ENCODE results near the gene PRDM5.

The PRDM5 gene

GRCh38 chr4:120918788-120919187, 3.7 kb downstream of the PRDM5 start:
- DNase-seq (ENCODE audit: low spot score): no peak
- ChIA-PET CTCF (interaction anchor here (0.5 to 0.7 kb wide), 2 partner anchors 11 to 58 kb away, joined by 4 read pairs; no protein-coding TSS in a partner anchor), POLR2A (ENCODE audit: low non-redundant PET) (no interaction called here)
- H3K27ac ChIP-seq: no peak overlapping the region
- no peak for TF ChIP-seq CTCF (conservative IDR thresholded peaks at IDR 0.05; ENCODE audit: low read depth)

- DNase-seq (ENCODE audit: low spot score): no peak
- H3K27ac ChIP-seq: no peak overlapping the region
- CTCF ChIA-PET: no interaction called here
- POLR2A ChIA-PET (ENCODE audit: low non-redundant PET): no interaction called here
- TF ChIP-seq CTCF (conservative IDR thresholded peaks at IDR 0.05; ENCODE audit: low read depth): no peak
Observed at GRCh38 chr4:120918092-120918491, 4.4 kb downstream of the PRDM5 start.

GRCh38 chr4:120916937-120917336, 5.6 kb downstream of the PRDM5 start:
- ChIA-PET CTCF (interaction anchor here (0.6 kb wide), 1 partner anchor 95 kb away, joined by 3 read pairs; no protein-coding TSS in a partner anchor), POLR2A (ENCODE audit: low non-redundant PET) (no interaction called here)
- H3K27ac ChIP-seq: no peak overlapping the region
- TF ChIP-seq CTCF (conservative IDR thresholded peaks at IDR 0.05; ENCODE audit: low read depth): no peak
- no peak for DNase-seq (ENCODE audit: low spot score)

GRCh38 chr4:120915336-120915735, 7.2 kb downstream of the PRDM5 start:
- ChIA-PET CTCF (no interaction called here), POLR2A (ENCODE audit: low non-redundant PET) (no interaction called here)
- no peak for TF ChIP-seq CTCF (conservative IDR thresholded peaks at IDR 0.05; ENCODE audit: low read depth)
- no peak overlapping the region for H3K27ac ChIP-seq
- DNase-seq (ENCODE audit: low spot score): no peak

GRCh38 chr4:120903419-120903818, 19.1 kb downstream of the PRDM5 start:
- TF ChIP-seq CTCF (conservative IDR thresholded peaks at IDR 0.05; ENCODE audit: low read depth): no peak
- ChIA-PET POLR2A (ENCODE audit: low non-redundant PET) (no interaction called here), CTCF (no interaction called here)
- H3K27ac ChIP-seq: no peak overlapping the region
- DNase-seq (ENCODE audit: low spot score): no peak

- no peak for DNase-seq (ENCODE audit: low spot score)
- no peak overlapping the region for H3K27ac ChIP-seq
- no peak for TF ChIP-seq CTCF (conservative IDR thresholded peaks at IDR 0.05; ENCODE audit: low read depth)
- POLR2A ChIA-PET (ENCODE audit: low non-redundant PET): no interaction called here
- CTCF ChIA-PET: no interaction called here
Observed at GRCh38 chr4:120902925-120903324, 19.6 kb downstream of the PRDM5 start.

GRCh38 chr4:120901731-120902130, 20.8 kb downstream of the PRDM5 start:
- POLR2A ChIA-PET (ENCODE audit: low non-redundant PET): no interaction called here
- TF ChIP-seq CTCF (conservative IDR thresholded peaks at IDR 0.05; ENCODE audit: low read depth): no peak
- H3K27ac ChIP-seq: no peak overlapping the region
- DNase-seq (ENCODE audit: low spot score): no peak
- CTCF ChIA-PET: no interaction called here

All from RWPE1 (cell line).